ENCODE data around the gene PIK3IP1.
A peak's percentile ranks its signal among the peaks of the same experiment; 100 is the strongest.

PIK3IP1 gene

DNA sequence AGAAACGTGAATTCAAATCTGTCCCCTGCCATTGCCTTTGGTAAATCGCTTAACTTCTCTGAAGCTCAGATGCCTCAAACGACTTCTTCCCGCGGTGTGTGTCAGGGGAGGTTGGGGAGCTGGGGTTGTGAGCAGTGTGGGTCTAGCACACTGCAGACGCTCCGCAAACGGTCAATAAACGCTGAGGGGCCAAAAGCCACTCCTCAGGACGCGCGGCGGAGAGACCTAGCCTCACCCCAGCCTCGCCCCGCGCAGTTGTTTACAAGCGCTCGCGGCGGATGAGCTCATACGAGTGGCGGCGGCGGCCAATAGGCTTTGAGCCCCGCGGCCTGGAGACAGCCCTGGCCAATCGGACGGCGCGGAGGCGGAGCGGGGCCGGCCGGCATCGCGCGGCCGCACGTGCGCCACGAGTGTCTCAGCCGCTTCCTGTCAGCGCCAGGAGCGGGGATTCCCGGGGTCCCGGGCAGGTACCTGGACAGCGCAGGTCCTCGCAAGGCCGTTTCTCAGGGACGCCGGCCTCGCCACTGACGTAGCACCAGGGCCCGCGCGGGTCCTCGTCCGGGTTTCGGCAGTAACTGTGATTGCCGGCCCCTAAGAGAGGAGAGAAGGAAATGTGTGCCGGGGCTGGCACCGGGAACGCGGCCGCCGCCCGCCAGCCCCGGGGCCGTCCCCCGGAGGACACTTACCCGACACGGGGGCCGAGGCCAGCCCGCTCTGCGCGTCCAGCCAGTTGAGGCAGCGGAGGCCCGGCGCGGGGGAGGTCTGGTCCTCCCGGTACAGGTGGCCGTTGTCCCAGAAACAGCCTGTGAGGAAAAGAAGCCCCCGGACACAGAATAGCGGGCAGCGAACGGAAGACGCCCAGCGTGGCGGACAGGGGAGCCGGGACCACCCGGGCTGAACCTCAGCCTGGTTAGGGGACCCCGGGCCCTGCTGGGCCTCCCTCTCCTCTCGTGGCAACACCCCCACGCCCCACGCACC lies 1.5 kb downstream of the PIK3IP1 start:
- Histone ChIP-seq H3K9ac (peak overlapping the region; percentile 87), H3K27ac (peak overlapping the region; percentile 87), H4K20me1 (no peaks in the 10 kb centered on the region), H3K36me3 (no peaks in the 10 kb centered on the region), H3K9me3 (no peaks in the 10 kb centered on the region), H3K27me3 (0 out of 2 replicates have a peak, but pooled peaks cover 4% of the 10 kb centered on the region), H3K4me2 (peak overlapping the region; percentile 100), H3K4me1 (peaks cover 75% of the 10 kb centered on the region), H3K4me3 (peak overlapping the region; percentile 78)
- no peak for TF ChIP-seq Cebpa-rat (IDR thresholded peaks at IDR 0.05)

DNA sequence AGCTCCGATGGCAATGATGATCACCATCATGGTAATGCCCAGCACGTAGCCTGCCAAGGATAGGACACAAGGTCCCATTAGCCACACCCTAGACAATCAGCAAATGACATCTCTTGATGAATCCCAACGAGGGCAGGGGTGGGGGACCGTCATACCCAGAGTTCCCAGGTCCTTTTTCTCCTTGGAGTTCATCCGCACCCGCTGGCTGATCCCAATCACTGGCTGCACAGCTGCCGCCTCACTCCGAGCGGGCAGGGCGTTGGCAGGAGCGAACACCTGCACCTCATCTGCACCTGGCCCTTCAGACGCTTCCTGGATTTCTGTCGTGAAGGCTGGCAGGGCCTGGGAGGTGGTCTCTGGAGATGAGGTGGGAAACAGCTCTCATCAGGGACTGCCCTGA lies 2.9 kb downstream of the PIK3IP1 start:
- Histone ChIP-seq H3K27me3 (0 out of 2 replicates have a peak, but pooled peaks cover 4% of the 10 kb centered on the region), H3K4me1 (peaks cover 89% of the 10 kb centered on the region), H3K4me2 (peak overlapping the region; percentile 100), H4K20me1 (no peaks in the 10 kb centered on the region), H3K4me3 (peak overlapping the region; percentile 78), H3K9ac (peak overlapping the region; percentile 87), H3K36me3 (no peaks in the 10 kb centered on the region), H3K9me3 (no peaks in the 10 kb centered on the region), H3K27ac (peak overlapping the region; percentile 87)
- TF ChIP-seq Cebpa-rat (IDR thresholded peaks at IDR 0.05): no peak

DNA sequence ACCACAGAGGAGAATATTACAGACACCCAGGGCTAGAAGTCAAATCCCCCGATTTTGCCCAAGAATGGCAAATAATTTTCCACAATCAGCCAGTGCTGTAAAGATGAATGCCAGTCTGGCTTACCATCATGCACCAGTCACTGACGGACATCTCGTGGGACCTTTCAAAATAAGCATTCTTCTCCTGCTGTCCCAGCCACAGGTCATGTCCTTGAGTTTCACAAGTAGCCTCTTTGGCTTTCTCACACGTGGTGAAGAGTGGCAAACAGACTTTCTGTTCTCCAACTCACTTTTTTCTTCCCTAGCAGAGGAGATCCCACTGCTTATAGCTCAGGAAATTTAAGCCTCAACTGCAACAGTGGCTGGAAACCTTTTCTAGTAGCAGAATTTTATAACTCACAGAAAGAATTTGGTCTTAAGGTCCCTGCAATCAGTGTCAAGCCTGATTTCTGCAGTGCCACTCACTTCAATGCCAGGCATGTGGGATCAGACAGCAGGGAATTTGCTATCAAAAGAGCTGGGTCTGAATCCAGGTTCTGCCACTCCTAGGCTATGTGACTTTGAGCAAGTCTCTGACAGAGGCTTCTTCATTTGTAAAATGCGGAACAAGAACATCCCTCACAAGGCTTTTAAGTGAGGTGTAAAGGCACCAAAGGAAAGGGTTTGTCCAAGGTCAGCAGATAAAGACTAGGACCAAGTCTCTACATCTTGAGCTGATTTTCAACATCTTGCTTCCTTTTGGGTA lies 3.6 kb downstream of the PIK3IP1 start:
- H3K4me2 ChIP-seq: peak overlapping the region; percentile 100
- TF ChIP-seq Cebpa-rat (IDR thresholded peaks at IDR 0.05): no peak
- no peaks in the 10 kb centered on the region for H4K20me1 ChIP-seq
- peak overlapping the region; percentile 87; the same call in 1 of the 2 replicates for H3K9ac ChIP-seq
- no peak overlapping the region; the same call in 1 of the 2 replicates for H3K4me3 ChIP-seq
- no peaks in the 10 kb centered on the region for H3K36me3 ChIP-seq
- H3K4me1 ChIP-seq: peaks cover 90% of the 10 kb centered on the region
- peak overlapping the region; percentile 87; the same call in 1 of the 2 replicates for H3K27ac ChIP-seq
- H3K9me3 ChIP-seq: no peaks in the 10 kb centered on the region
- H3K27me3 ChIP-seq: 0 out of 2 replicates have a peak, but pooled peaks cover 4% of the 10 kb centered on the region

DNA sequence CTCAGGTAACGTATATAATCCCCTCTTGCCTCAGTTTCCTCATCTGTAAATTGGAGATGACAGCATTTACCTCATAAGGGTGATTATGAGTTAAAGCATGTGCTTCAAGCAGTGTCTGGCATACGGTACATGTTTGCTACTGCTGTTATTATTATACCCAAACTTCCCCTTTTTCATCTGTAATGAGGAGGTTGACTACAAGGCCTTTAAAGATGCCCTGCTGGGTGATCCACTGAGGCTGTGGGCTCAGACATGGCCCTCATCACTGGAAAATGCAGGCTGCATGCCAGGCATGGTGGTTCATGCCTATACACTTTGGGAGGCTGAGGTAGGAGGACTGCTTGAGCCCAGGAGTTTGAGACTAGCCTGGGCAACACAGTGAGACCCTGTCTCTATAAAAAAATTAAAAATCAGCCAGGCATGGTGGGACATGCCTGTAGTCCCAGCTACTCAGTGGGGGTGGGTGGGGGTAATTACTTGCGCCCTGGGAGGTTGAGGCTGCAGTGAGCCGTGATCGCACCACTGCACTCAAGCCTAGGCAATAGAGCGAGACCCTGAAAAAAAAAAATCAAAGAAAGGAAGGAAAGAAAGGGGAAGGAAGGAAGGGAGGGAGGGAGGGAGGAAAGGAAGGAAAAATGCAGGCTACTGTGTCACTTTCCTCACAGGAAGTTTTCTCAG lies 4.3 kb downstream of the PIK3IP1 start:
- Histone ChIP-seq H3K4me1 (peaks cover 83% of the 10 kb centered on the region), H3K4me3 (no peak overlapping the region), H3K9ac (no peak overlapping the region), H3K9me3 (no peaks in the 10 kb centered on the region), H3K27ac (peak overlapping the region; percentile 52), H4K20me1 (no peaks in the 10 kb centered on the region), H3K36me3 (peaks cover 4% of the 10 kb centered on the region), H3K4me2 (peak overlapping the region; percentile 100), H3K27me3 (0 out of 2 replicates have a peak, but pooled peaks cover 4% of the 10 kb centered on the region)
- TF ChIP-seq Cebpa-rat (IDR thresholded peaks at IDR 0.05): no peak

DNA sequence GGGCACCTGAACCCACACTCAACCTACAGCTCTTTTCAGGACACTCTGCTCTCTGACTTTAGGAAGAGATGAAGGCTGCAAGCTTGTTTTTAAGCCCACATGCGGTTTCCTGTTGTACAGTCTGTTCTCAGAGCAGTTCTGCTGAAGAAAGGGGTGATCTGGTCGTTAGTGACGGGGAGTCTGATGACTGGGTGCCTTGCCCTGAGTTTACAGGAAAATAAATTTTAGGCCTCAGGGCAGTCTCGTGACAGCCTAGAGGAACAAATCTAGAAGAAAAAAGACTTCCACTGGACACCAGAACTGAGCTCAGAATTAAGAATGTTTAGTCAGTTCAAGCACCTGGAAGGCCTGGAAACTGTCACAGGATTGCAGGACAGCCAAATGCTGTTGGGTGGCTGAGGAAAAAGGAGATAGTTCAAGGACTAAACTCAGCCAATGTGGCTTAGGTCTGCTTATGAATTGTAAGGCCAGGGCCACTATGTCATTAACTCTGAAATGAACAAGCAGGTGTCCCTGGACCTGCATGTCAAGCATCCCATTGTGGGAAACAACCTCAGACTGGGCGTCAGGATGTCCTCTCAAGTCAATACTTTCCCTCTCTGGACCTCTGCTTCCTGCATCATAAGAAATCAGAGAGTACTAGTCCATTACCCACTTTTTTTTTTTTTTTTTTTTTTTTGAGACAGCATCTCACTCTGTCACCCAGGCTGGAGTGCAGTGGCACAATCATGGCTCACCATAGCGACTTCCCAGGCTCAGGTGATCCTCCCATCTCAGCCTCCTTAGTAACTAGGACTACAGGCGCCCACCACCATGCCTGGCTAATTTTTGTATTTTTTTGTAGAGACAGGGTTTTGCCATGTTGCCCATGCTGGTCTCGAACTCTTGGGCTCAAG lies 5.7 kb downstream of the PIK3IP1 start:
- peaks cover 17% of the 10 kb centered on the region for H3K36me3 ChIP-seq
- H3K27ac ChIP-seq: peak overlapping the region; percentile 27; the same call in 1 of the 2 replicates
- H3K4me2 ChIP-seq: peak overlapping the region; percentile 100
- H3K27me3 ChIP-seq: 0 out of 2 replicates have a peak, but pooled peaks cover under 1% of the 10 kb centered on the region
- H3K4me3 ChIP-seq: no peak overlapping the region
- no peak overlapping the region; the same call in 1 of the 2 replicates for H3K9ac ChIP-seq
- peaks cover 70% of the 10 kb centered on the region for H3K4me1 ChIP-seq
- TF ChIP-seq Cebpa-rat (IDR thresholded peaks at IDR 0.05): no peak
- no peaks in the 10 kb centered on the region for H4K20me1 ChIP-seq
- no peaks in the 10 kb centered on the region for H3K9me3 ChIP-seq

DNA sequence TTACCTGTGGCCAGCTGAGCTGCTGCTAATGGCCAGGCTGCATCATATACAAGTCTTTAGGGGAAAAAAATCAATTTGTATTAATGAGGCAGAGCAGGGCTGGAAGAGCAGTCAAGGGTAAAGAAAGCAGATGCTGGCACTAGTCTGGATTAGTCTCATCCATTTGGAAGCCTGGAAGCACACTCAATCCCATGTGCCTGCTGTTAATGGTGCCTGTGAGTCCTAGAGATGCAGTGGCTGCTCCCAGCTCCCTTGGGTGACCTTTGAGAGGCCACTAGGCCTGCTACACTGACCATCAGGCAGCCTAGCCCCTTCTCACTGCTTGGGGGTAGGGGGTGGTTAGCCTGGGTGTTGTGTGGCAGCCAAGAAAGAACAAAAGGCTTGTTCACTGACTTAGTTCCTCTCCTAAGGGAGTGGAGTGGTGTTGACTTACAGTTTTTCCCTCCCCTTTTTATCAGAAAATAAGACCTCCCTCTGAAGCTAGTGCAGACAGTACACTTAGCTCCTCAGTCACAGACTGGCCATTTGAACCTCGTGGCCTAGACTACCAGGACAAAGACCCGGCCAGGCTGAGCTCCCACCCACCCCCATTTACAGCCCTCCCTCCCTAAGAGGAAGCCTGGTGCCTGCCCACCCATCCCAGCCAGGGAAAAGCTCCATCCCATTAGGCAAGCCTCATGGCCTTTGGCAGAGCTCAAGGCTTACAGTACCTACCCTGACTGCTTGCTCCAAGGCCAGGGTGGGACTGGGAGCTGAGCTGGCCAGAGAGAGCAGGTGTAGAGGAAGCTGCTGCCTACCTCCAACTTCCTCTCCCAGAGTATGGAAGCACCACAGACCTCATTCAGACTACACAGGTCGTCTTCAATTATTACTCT lies 7.8 kb downstream of the PIK3IP1 start:
- H3K9me3 ChIP-seq: no peaks in the 10 kb centered on the region
- no peak overlapping the region for H3K4me3 ChIP-seq
- no peaks in the 10 kb centered on the region for H4K20me1 ChIP-seq
- peaks cover 56% of the 10 kb centered on the region for H3K4me1 ChIP-seq
- peak overlapping the region; percentile 100 for H3K4me2 ChIP-seq
- peak overlapping the region; percentile 59 for H3K27ac ChIP-seq
- no peak overlapping the region; the same call in 1 of the 2 replicates for H3K9ac ChIP-seq
- TF ChIP-seq Cebpa-rat (IDR thresholded peaks at IDR 0.05): no peak
- H3K36me3 ChIP-seq: peaks cover 38% of the 10 kb centered on the region
- H3K27me3 ChIP-seq: no peaks in the 10 kb centered on the region

DNA sequence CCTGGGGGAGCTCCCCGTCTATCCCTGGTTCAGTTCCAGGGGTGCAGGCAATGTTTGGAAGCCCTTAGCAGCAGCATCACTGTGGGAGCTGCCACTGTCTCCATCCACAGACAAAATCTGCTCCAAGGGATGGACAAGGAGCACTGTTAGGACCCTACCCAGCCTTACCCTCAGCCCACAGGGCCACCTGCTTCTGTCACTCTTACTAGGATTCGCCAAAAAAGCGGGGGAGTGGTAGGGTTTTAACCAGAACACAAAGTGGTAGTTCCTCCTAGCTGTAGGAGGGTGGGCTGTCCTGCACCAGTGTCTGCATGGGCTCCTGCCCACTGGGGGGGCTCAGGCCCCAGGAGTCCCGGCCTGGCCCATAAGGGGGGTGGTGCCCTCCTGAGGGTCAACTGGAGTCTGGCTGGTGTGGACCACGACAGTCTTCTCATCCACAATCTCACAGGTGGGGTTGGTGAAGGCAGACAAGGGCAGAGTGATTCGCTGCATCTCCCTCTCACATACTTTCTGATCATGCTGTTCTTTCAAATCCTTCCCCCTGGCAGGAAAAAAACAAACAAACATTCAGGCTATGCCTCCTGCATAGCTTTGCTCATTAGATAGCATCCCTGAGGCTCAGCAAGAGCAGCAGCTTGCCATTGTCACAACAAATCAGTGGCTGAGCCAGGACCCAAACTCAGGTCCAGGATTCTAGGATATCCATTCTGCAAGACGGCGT lies 9.4 kb downstream of the PIK3IP1 start:
- H3K4me3 ChIP-seq: no peak overlapping the region
- no peak overlapping the region for H3K27ac ChIP-seq
- H3K9me3 ChIP-seq: no peaks in the 10 kb centered on the region
- no peaks in the 10 kb centered on the region for H4K20me1 ChIP-seq
- peaks cover 41% of the 10 kb centered on the region for H3K4me1 ChIP-seq
- peaks cover 54% of the 10 kb centered on the region for H3K36me3 ChIP-seq
- TF ChIP-seq Cebpa-rat (IDR thresholded peaks at IDR 0.05): no peak
- no peak overlapping the region for H3K9ac ChIP-seq
- H3K27me3 ChIP-seq: no peaks in the 10 kb centered on the region
- no peak overlapping the region for H3K4me2 ChIP-seq
